ENCODE results near the gene LRRC1.

The LRRC1 gene

GRCh38 chr6:53851561-53851960 is 56.8 kb downstream of the LRRC1 start:
- no peak for DNase-seq

GRCh38 chr6:53852805-53853204 is 58.0 kb downstream of the LRRC1 start:
- DNase-seq: no peak

DNA sequence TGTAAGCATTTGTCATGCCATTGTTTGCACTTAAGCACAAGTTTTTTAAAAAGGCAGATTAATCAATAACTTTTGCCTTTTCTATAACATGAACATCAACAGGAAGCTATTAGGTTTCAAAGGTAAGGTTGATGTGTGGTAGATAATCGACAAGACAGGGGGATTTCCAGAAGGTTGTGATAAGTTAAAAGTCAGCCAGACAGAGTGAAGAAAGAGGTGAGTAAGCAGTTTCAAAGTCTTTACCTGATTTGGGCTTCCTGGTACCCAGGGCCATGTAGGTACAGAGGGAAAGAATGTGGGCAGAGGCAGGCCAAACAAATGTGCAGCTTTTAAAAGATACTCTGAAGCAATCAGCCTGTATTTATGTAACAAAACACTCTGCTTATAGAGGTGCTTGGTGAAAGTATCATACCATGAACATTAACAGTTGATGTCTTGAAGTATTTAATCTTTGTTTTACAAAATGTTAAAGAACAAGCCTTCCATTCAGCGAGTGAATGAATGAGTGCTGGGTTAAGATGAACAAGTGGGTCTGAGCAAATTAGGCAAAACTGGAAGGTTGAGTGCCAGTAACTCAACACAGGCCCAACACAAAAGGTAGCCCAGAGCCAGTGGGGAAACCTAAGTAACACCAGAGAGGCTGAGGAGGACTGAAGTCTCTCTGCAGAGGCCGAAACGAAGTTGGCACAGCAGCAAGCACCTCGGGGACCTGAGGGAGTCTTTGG is 60.2 kb downstream of the LRRC1 start:
- no peak for DNase-seq

GRCh38 chr6:53855940-53856339 is 61.1 kb downstream of the LRRC1 start:
- DNase-seq: no peak

- peak in 1 of 2 experiments; percentile 18 for DNase-seq
Observed at GRCh38 chr6:53857318-53858094, 62.7 kb downstream of the LRRC1 start.

GRCh38 chr6:53858196-53858595 is 63.4 kb downstream of the LRRC1 start:
- no peak for DNase-seq

GRCh38 chr6:53858913-53859312 is 64.1 kb downstream of the LRRC1 start:
- no peak for DNase-seq

GRCh38 chr6:53860511-53860910 is 65.7 kb downstream of the LRRC1 start:
- DNase-seq: no peak

GRCh38 chr6:53861518-53861917 is 66.7 kb downstream of the LRRC1 start:
- DNase-seq: no peak

DNA sequence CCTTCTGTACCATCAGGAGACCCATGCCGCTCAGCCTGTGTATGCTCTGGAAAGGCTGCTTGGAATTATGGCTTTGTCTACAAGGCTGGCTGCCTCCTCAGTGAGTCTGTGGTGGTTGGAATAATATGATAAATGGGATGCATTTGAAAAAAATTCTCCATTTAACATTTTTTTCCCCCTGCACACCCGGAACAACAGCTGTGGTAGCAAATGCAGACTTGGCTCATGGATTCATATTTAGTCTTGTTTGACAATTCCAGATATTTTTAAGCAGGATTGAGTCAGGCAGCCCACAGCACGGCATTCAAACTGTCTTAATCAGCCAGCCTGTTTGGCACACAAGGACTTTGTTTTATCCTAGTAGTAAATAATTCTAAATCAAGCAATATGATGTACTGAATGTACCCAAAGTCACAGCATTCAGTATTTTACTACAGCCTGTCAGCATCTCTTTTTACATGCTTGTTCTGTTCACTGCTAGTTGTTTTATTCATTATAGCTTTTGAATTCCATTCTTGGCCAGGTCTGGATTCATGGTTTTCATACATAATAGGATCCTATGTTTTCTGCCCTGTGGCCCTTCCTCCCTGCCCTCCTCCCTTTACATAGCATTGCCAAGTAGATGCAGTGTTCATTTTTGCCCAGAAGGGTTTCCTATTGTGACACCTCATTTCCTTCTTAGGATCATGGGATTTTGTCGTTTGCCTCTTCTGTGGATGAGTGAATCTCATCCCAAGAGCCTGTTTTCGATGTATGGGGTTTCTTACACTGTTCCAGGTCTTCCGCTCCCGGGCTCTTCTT is 68.1 kb downstream of the LRRC1 start:
- no peak for DNase-seq

DNA sequence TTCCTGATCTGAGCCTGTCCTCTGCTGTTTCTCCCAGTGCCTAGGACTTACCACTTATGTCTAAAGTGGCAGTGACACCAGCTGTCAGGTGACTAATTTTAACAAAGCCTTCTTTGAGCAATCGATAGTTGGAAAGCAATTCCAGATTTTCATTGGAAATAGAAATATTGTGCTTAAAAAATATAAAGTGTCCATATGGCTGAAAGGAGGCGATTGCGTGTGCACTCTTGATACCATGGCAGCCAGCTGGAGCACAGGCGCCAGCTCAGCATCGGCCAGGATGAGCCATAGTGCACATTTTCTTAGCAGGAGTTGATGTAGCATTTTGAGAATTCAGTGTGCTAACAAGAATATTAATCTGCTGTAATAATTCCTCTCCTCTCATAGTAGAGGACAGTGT is 70.0 kb downstream of the LRRC1 start:
- DNase-seq: no peak

DNA sequence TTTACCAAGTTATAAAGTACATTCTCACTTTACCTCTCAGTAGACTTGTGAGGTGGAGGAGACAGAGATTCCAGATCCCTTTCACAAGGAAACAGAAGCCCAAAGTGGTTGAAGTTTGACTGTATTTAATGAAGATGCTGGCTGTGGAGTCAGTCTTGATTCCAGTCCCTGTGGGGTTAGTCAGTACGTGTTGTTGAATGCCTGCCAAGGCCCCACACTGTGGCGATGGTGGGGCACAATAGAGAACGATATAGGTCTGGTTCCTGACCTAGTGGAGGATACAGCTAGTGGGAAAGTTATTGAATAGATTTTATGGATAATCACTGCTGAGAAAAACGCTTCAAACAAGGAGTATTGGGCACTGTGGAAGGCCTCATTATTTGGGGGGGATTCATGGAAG is 71.4 kb downstream of the LRRC1 start:
- peak in 1 of 2 experiments; percentile 2 for DNase-seq

DNA sequence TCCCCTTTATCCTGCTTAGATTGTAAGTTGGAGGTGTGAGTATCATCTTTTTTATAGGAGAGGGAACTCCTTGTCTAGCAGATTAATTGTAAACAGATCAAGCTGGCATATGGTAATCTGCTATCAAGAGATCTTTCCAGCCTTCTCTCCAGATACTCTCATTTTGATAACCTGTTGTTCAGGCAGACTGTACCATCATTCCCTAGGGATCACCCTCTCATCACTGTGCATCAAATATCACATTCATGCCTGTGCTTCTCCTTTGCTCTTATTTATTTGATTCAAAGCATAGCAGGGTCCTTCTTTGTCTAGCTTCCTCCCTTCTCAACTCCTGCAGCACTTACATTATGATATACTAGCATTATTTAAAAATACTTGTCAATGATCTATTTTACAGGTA is 73.8 kb downstream of the LRRC1 start:
- no peak for DNase-seq

- DNase-seq: no peak
Observed at GRCh38 chr6:53869964-53870363, 75.2 kb downstream of the LRRC1 start.

- no peak for DNase-seq
Observed at GRCh38 chr6:53873922-53874321, 79.1 kb downstream of the LRRC1 start.

- no peak for DNase-seq
Observed at GRCh38 chr6:53874964-53875363, 80.2 kb downstream of the LRRC1 start.

- no peak for DNase-seq
Observed at GRCh38 chr6:53877151-53877550, 82.3 kb downstream of the LRRC1 start.

- DNase-seq: no peak
Observed at GRCh38 chr6:53878808-53879207, 84.0 kb downstream of the LRRC1 start.

- DNase-seq: no peak
Observed at GRCh38 chr6:53879608-53880007, 84.8 kb downstream of the LRRC1 start.

- DNase-seq: no peak
Observed at GRCh38 chr6:53887316-53887715, 92.5 kb downstream of the LRRC1 start.

DNA sequence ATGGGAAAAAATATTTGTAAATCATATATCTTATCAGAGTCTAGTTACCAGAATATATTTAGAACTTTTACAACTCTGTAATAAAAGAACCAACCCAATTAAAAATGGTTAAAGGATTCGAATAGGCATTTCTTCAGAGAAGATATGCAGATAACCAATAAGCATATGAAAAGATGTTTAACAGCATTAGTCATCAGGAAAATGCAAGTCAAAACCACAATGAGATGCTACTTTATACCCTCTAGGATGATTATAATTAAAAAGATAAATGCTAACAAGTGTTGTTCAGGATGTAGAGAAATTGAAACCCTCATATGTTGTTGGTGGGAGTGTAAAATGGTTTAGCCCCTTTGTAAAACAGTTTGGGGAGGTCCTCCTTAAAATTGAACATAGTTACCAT is 94.1 kb downstream of the LRRC1 start:
- no peak for DNase-seq

DNA sequence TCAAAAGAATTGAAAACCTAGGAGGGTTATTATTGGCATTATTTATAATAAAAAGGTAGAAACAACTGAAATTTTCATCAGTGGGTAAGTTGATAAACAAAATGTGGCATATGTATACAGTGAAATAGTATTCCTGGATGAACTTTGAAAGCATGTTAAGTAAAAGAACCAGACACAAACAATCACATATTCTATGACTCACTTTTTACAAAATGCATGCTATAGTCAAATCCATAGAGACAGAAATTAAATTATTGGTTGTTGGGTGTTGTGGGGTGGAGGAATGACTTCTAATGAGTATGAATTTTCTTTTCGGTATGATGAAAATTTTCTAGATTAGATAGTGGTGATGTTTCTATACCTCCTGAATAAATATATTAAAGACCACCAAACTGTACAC is 94.6 kb downstream of the LRRC1 start:
- no peak for DNase-seq

GRCh38 chr6:53892707-53893106 is 97.9 kb downstream of the LRRC1 start:
- no peak for DNase-seq

GRCh38 chr6:53894091-53894490 is 99.3 kb downstream of the LRRC1 start:
- peak; percentile 13 to 42 for DNase-seq
